ENCODE results near the gene PRKD2. TPM values are rescaled to one million over a fixed set of nuclear protein-coding genes. Genes with fewer than 3 reads are reported as not detected.

Gene PRKD2
- total and polyA plus RNA-seq, 2 experiments from 2014 or later, result 24.7 to 25.5 TPM

DNA sequence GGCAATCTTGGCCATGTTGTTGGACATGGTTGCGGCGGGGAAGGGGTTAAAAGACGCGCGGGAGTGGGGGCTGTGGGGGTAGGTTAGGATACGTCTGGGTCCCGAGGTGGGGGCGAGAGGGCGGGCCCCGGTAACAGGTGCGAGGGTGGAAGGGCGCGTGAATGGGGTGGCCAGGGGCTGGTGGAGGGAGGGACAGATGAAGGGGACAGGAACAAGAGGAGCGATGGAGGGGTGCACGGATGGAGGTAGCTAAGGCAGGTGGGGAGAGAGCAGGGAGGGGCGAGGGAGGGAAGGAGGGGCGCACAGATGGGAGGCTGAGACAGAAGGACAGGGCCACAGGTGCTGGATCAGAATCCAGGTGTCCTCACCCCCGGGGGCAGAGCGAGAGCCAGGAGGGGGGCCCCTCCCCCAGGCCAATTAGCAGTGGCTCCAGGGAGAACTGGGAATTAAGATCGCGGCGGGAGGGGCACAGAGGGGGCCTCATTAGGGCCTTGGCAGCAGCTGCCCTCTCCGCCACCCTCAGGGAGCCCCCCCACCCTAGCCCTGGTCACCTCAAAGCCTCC is 82.2 kb downstream of the PRKD2 start:
- no peaks in the 10 kb centered on the region for H3K36me3 ChIP-seq
- no peaks in the 10 kb centered on the region for H3K9me3 ChIP-seq (ENCODE audit: low read depth)
- TF ChIP-seq, protein P1, sequence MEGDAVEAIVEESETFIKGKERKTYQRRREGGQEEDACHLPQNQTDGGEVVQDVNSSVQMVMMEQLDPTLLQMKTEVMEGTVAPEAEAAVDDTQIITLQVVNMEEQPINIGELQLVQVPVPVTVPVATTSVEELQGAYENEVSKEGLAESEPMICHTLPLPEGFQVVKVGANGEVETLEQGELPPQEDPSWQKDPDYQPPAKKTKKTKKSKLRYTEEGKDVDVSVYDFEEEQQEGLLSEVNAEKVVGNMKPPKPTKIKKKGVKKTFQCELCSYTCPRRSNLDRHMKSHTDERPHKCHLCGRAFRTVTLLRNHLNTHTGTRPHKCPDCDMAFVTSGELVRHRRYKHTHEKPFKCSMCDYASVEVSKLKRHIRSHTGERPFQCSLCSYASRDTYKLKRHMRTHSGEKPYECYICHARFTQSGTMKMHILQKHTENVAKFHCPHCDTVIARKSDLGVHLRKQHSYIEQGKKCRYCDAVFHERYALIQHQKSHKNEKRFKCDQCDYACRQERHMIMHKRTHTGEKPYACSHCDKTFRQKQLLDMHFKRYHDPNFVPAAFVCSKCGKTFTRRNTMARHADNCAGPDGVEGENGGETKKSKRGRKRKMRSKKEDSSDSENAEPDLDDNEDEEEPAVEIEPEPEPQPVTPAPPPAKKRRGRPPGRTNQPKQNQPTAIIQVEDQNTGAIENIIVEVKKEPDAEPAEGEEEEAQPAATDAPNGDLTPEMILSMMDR (IDR thresholded peaks at IDR 0.05; ENCODE audit: low read depth, low read length), result no peak
- H3K27ac ChIP-seq, result no peak overlapping the region
- H3K4me3 ChIP-seq, result peak overlapping the region; percentile 25
- H3K4me1 ChIP-seq (ENCODE audit: low read depth), result peaks cover 13% of the 10 kb centered on the region
- DNase-seq (ENCODE audit: low read depth in 1 of 2, low spot score in 1 of 2), result no peak
- H3K27me3 ChIP-seq, result peaks cover 4% of the 10 kb centered on the region

DNA sequence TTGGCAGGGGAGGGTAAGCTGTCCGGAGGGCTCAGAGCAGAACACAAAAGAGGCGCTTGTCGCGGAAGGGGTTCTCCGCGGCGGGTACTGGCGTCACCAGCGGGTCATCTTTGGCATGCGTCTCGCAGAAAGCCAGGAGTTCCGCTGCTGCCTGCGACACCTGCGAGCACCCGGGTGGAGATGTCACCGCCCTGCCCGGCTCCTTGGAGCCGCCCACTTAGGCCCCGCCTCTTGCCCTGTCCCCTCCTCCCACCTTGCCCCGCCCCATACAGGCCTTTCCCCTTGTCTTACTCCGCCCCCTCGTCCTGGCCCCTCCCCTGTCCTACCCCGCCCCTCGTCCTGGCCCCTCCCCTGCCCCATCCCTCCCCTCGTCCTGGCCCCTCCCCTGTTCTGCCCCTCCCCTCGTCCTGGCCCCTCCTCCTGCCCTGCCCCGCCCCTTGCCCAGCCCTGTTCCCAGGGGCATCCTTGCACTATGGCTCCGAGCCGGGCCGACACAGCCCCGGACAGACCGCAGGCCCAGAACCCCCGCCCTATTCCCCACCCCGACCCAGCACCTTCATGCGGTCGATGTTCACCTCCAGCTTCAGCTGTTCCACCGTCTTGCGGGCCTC is 82.8 kb downstream of the PRKD2 start:
- Histone ChIP-seq H3K9me3 (ENCODE audit: low read depth) (no peaks in the 10 kb centered on the region), H3K36me3 (no peaks in the 10 kb centered on the region), H3K4me1 (ENCODE audit: low read depth) (peaks cover 13% of the 10 kb centered on the region), H3K27ac (no peak overlapping the region), H3K4me3 (peak overlapping the region; percentile 25), H3K27me3 (peaks cover 4% of the 10 kb centered on the region)
- peak; percentile 85 to 88 for DNase-seq (ENCODE audit: low read depth in 1 of 2, low spot score in 1 of 2)
- TF ChIP-seq, protein P1 (IDR thresholded peaks at IDR 0.05; ENCODE audit: low read depth, low read length), result no peak

DNA sequence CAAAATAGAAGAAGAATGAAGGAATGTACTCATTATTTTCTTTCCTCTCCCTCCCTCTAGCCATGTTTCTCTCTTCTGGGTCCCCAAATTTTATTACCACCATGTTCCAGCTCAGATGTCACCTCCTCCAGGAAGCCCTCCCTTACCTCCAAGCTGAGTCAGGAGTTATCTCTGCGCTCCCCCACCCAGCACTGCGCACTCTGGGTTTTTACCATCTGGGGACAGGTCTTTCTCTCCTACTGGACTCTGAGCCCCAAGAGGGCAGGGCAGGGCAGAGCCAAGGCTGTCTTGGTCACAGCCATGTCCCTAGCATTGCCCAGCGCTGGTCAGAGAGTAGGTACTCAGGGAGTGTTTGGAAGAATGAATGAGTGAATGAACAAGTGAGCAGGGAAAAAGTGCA is 83.8 kb downstream of the PRKD2 start:
- H3K9me3 ChIP-seq (ENCODE audit: low read depth), result no peaks in the 10 kb centered on the region
- H3K4me1 ChIP-seq (ENCODE audit: low read depth), result peaks cover 13% of the 10 kb centered on the region
- H3K27me3 ChIP-seq, result peaks cover 4% of the 10 kb centered on the region
- no peak overlapping the region for H3K4me3 ChIP-seq
- H3K27ac ChIP-seq, result no peak overlapping the region
- TF ChIP-seq, protein P1 (IDR thresholded peaks at IDR 0.05; ENCODE audit: low read depth, low read length), result no peak
- no peak for DNase-seq (ENCODE audit: low read depth in 1 of 2, low spot score in 1 of 2)
- no peaks in the 10 kb centered on the region for H3K36me3 ChIP-seq

DNA sequence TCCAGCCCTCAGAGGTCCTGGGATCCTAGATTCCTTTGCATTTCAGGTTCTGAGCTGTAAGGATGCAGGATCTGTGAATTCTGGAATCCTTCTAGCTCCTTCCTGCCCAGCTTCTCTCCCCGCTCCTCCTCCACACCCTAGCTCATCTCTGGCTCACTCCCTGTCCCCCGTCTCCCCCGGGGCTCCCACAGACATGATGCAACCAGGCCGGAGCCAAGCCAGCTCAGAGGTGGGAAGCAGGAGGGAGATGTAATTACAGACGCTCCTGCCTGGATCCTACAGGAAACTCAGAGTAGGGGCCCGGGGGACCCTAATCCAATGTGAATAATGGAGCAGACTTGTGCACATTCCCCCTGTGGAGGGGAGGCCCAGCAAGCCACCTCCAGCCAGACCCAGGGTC is 85.4 kb downstream of the PRKD2 start:
- peaks cover 4% of the 10 kb centered on the region for H3K27me3 ChIP-seq
- H3K36me3 ChIP-seq, result no peaks in the 10 kb centered on the region
- H3K4me3 ChIP-seq, result no peak overlapping the region
- peaks cover 13% of the 10 kb centered on the region for H3K4me1 ChIP-seq (ENCODE audit: low read depth)
- DNase-seq (ENCODE audit: low read depth in 1 of 2, low spot score in 1 of 2), result peak in 1 of 2 donors; percentile 72
- H3K27ac ChIP-seq, result no peak overlapping the region
- TF ChIP-seq, protein P1 (IDR thresholded peaks at IDR 0.05; ENCODE audit: low read depth, low read length), result no peak
- H3K9me3 ChIP-seq (ENCODE audit: low read depth), result no peaks in the 10 kb centered on the region

DNA sequence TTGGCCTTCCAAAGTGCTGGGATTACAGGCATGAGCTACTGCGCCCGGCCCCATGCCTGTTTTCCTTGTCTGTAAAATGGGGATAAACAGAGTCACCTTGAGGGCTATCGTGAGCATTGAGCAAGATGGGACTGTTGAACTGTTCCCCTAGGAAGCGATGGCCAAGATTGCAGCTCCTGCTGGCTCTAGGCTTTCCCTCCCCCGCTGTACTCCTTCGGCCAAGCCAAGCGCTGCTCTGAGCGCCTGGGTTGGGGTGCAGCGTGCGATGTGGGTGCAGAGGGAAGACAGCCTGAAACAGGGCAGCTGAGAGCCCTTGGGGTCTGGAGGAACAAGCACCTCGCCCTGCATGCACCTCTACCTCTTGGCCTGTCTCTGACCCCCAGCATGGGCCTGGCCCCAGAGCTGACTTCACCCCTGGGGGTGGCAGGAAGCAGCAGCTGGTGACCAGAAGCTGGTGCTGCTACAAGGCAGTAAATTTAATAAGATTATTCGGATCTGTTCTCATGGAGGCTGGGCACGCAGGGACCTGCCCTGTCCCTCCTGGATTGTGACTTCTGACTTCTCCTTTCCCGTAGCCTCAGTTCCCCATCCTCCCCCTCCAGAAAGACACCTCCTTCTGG is 86.2 kb downstream of the PRKD2 start:
- peaks cover 7% of the 10 kb centered on the region for H3K4me1 ChIP-seq (ENCODE audit: low read depth)
- H3K9me3 ChIP-seq (ENCODE audit: low read depth), result no peaks in the 10 kb centered on the region
- H3K27me3 ChIP-seq, result peaks cover 4% of the 10 kb centered on the region
- no peak overlapping the region for H3K4me3 ChIP-seq
- no peaks in the 10 kb centered on the region for H3K36me3 ChIP-seq
- TF ChIP-seq, protein P1 (IDR thresholded peaks at IDR 0.05; ENCODE audit: low read depth, low read length), result no peak
- DNase-seq (ENCODE audit: low read depth in 1 of 2, low spot score in 1 of 2), result no peak
- H3K27ac ChIP-seq, result no peak overlapping the region
